NCI-H2171 treated with DMSO at 0.1 percent for 48 hours (cell line): ENCODE measurements around the gene MS4A18.
A peak's percentile ranks its signal among the peaks of the same experiment; 100 is the strongest.

ENCODE experiments used
- DNase-seq: peaks from one replicate; lab custom pipeline; 2025; lab: John Stamatoyannopoulos, UW

The MS4A18 gene

DNA sequence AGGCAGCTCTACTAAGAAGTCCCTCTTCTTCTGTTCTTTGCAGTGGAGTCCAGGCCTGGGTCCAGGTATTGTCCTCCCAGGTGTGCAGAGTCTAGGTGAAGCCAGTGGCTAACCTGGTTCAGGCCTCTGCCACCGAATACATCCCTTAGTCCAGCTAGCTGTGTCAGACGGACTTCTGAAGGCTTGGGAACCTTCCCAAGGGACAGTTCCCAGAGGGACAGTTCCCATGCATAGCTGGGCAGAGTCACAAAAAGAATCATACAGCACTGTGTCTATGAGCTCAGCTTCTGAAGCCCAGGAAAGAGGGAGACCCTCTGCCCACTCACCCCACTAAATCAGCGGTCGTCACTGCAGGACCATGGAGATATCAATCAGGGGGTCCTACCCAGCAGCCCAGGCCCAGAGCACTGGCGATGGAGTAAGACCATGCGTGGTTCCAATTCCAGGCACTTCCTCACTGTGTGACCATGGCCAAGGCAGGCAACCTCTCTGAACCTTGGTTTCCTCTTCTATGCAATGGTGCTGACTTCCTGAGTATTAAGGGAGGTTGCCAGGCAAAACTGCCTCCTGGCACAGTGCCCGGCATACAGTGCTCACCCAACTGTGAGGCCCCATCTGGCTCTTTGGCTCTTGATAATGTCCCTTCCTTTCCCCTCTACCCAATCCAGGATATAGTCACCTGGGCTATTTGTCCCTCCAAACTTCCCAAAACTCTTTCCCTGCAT is 64.0 kb downstream of the MS4A18 start:
- peak; percentile 94 for DNase-seq

DNA sequence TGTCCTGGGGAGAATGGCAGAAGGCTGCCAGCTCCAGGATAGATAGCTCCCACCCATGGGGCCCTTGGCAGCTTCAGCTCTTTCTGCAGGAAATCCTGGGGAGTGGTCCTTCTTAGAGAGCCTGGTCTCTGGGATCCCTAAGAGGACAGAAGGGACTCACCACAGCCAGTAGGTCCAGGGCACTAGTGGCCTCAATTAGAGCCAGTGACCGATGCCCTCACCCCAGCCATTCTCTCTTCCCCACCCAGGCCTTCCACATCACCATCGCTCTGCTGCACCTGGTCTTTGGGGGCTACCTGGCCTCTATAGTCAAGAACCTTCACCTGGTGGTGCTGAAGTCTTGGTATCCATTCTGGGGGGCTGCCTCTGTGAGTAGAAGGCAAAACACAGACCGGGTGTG is 66.2 kb downstream of the MS4A18 start:
- no peak for DNase-seq

DNA sequence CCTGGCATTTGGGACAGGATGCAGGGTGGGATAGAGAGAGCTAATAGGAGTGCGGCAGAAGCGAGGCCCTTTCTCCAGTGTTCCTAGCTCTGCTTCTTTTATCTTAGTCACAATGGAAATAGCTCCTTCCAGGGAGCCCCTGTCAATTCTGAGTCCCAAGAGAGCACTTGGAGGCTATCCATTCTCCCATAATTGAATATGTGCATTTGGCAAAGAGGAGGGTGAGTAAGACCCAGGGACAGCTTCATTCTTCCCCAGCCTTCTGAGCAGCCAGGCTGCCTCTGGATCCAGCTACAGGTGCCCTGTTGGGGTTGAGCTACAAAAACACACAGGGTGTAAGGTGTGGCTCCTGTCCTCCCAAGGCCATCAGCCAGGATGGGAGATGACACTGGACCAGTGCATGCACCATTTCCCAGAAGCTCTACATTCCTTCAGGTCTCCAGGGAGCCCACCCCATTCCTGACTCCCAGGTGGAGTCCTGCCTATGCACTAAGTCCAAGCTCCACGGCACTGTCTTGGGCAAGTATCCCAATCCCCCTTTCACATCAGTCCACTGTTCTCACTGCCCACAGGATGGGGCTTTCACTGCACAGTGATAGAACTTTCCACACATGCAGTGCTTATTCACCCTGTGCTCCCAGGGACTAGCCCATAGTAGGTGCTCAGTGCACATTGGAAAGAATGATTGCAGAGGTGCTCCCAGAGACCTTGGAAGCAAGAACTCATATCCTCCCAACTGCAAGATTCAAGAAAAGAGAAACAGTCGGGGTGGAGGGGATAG is 66.8 kb downstream of the MS4A18 start:
- peak; percentile 8 for DNase-seq

- DNase-seq = no peak
These were observed 68.0 kb downstream of the MS4A18 start for GRCh38 chr11:60792521-60792920.
